Heart left ventricle (tissue), 13 donors: Measurements from ENCODE around the gene CHL1.

Experiments used
- POLR2A ChIP-seq, 2 donors: fragments of 450-650 bp; IDR thresholded peaks; one replicate each; pipeline ENCODE4 v1.6.1; 2017; ENCODE audit warnings: antibody characterized with exemption in 2 of 2, mild to moderate bottlenecking in 2 of 2, moderate library complexity in 2 of 2
- TF ChIP-seq, protein P1 (sequence below), 12 donors: fragments of 200-600 bp; sonication (generic) in 4 of 12; IDR thresholded peaks; one replicate each; pipeline versions ENCODE4 v1.5.0 to v1.8.0; 2018 to 2022; ENCODE audit warnings: antibody characterized with exemption in 12 of 12, mild to moderate bottlenecking in 5 of 12
- donor health status: ischemic (EF 13 %, LVEDD 7.1; RV severe dilation, severe dysfunction).
- donor health status: DM: no; HTN: yes; CAD: no.
- donor health status: DM: no; HTN: no; CAD: no.
- donor health status: ischemic (EF 25% LVEDD 6.9; RV normal size, moderate dysfunction).
- donor health status: ischemic (EF 25% LVEDD 5.7; RV mildly dilated, moderate dysfunction).
- donor health status: ischemic (EF 35%, LVEDD 5.7; RV mildly dilated, moderate dysfunction).
- donor health status: nonischemic (EF 11% LVEDD 7.7; RV severe dilation, severe dysfunction).
- donor health status: DM: yes; HTN: yes; CAD: no.
- donor health status: PGD.
- donor health status: ischemic (EF 29% LVEDD 5.4; RV normal size, mild dysfunction).
- donor health status: nonischemic (EF 23%, LVEDD 6.1; RV moderate dilation, normal function).

DNA sequence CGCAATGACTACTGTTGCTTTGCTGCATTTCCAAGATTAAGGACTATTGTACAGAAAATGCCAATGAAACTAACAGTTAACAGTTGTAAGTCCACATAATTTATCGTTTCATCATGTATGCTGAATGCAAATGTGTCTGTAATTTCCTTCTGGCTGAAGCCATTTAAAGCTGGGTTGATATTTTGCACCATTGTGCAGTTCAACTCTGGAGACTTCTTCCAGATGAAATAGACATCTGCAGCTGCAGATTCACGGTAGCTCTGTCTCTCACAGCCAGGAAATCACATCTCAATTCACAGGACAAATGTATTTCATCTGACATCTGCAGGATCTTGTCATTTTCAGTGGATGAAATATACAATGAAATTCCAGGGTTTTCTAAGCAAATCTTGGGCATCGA is 145.4 kb downstream of the CHL1 start:
- TF ChIP-seq, protein P1, sequence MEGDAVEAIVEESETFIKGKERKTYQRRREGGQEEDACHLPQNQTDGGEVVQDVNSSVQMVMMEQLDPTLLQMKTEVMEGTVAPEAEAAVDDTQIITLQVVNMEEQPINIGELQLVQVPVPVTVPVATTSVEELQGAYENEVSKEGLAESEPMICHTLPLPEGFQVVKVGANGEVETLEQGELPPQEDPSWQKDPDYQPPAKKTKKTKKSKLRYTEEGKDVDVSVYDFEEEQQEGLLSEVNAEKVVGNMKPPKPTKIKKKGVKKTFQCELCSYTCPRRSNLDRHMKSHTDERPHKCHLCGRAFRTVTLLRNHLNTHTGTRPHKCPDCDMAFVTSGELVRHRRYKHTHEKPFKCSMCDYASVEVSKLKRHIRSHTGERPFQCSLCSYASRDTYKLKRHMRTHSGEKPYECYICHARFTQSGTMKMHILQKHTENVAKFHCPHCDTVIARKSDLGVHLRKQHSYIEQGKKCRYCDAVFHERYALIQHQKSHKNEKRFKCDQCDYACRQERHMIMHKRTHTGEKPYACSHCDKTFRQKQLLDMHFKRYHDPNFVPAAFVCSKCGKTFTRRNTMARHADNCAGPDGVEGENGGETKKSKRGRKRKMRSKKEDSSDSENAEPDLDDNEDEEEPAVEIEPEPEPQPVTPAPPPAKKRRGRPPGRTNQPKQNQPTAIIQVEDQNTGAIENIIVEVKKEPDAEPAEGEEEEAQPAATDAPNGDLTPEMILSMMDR (IDR thresholded peaks at IDR 0.05) = no peak
- no peak for TF ChIP-seq POLR2A (IDR thresholded peaks at IDR 0.05)
